ENCODE measurements around the gene IGF1R.

GRCh38 chr15:98873441-98874218, 225.3 kb downstream of the IGF1R start:
- no peak for TF ChIP-seq CTCF (conservative IDR thresholded peaks at IDR 0.05 in 1 of 2, IDR thresholded peaks at IDR 0.05 in 1 of 2; ENCODE audit: extremely low read depth in 1 of 2, insufficient read depth in 1 of 2, low read depth in 1 of 2, low read length in 2 of 2)
- TF ChIP-seq EZH2 (IDR thresholded peaks at IDR 0.05; ENCODE audit: borderline replicate concordance, low read length), result no peak

Measured in mammary epithelial cell (primary cell).